SU-DHL-6 (cell line): ENCODE data around the gene CDH22.

Source experiments
- EZH2phosphoT487 ChIP-seq: fragments of 200-600 bp; sonication (generic), shearing (Covaris generic); conservative IDR thresholded peaks from 2 replicates; pipeline ENCODE4 v1.6.1; 2018; ENCODE audit warnings: mild to moderate bottlenecking, antibody characterized with exemption, low read length, moderate library complexity, mixed read lengths
- TF ChIP-seq, protein P1 (sequence below): fragments of 200-600 bp; sonication (generic); IDR thresholded peaks from one replicate; pipeline ENCODE4 v1.5.1; 2017; ENCODE audit warnings: antibody characterized with exemption, mild to moderate bottlenecking, low read length, moderate library complexity; ENCODE audit not compliant: insufficient read depth, poor library complexity, severe bottlenecking

GRCh38 chr20:46131396-46131795 is 176.9 kb downstream of the CDH22 start:
- TF ChIP-seq, protein P1, sequence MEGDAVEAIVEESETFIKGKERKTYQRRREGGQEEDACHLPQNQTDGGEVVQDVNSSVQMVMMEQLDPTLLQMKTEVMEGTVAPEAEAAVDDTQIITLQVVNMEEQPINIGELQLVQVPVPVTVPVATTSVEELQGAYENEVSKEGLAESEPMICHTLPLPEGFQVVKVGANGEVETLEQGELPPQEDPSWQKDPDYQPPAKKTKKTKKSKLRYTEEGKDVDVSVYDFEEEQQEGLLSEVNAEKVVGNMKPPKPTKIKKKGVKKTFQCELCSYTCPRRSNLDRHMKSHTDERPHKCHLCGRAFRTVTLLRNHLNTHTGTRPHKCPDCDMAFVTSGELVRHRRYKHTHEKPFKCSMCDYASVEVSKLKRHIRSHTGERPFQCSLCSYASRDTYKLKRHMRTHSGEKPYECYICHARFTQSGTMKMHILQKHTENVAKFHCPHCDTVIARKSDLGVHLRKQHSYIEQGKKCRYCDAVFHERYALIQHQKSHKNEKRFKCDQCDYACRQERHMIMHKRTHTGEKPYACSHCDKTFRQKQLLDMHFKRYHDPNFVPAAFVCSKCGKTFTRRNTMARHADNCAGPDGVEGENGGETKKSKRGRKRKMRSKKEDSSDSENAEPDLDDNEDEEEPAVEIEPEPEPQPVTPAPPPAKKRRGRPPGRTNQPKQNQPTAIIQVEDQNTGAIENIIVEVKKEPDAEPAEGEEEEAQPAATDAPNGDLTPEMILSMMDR: no peak
- TF ChIP-seq EZH2phosphoT487: no peak
